GM18868 (cell line): ENCODE measurements around the gene CTCF.
"Not testable (repeated sequence)": the region's sequence is repeated elsewhere in the genome, so short reads cannot be mapped to it uniquely, and the experiment has no call there.

ENCODE experiments used
- ATAC-seq: cut with Tn5 transposase; IDR thresholded peaks from one replicate; pipeline ENCODE4 v1.9.1; 2021; ENCODE audit warnings: mild to moderate bottlenecking, moderate library complexity; ENCODE audit not compliant: unreplicated experiment

CTCF gene

GRCh38 chr16:67533024-67533560 lies 29.2 kb upstream of the CTCF start:
- no peak for ATAC-seq

DNA sequence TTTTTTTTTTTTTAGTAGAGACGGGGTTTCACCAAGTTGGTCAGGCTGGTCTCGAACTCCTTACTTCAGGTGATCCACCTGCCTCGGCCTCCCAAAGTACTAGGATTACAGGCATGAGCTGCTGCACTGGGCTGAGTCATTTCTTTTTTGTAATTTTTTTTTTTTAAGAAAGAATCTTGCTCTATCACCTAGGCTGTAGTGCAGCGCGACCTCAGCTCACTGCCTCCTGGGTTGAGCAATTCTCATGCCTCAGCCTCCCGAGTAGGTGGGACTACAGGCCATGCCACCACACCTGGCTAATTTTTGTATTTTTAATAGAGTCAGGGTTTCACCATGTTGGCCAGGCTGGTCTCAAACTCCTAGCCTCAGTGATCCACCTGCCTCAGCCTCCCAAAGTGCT lies 28.3 kb upstream of the CTCF start:
- not testable (repeated sequence) for ATAC-seq

- no peak for ATAC-seq
Observed at GRCh38 chr16:67534431-67534830, 27.9 kb upstream of the CTCF start.

DNA sequence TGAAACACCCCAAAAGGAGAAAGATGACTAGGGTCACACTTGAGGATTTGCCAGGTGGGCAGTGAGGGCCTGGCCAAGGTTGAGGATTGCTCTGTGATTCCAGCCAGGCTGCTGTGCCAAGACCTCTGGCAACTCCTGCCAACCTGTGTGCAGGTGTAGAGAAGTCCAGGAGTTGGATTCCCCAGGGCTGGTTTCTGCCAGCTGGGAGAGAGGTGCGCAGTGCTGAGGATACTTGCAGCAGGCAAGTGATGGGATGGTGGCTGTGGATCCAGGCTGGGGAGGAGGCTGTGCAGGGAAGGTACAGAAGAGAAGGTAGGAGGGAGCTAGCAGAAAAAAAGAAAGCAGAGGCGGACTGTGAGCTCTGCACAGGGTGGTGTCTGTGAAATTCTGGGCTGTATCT lies 27.1 kb upstream of the CTCF start:
- no peak for ATAC-seq

- no peak for ATAC-seq
Observed at GRCh38 chr16:67537270-67537635, 25.1 kb upstream of the CTCF start.

DNA sequence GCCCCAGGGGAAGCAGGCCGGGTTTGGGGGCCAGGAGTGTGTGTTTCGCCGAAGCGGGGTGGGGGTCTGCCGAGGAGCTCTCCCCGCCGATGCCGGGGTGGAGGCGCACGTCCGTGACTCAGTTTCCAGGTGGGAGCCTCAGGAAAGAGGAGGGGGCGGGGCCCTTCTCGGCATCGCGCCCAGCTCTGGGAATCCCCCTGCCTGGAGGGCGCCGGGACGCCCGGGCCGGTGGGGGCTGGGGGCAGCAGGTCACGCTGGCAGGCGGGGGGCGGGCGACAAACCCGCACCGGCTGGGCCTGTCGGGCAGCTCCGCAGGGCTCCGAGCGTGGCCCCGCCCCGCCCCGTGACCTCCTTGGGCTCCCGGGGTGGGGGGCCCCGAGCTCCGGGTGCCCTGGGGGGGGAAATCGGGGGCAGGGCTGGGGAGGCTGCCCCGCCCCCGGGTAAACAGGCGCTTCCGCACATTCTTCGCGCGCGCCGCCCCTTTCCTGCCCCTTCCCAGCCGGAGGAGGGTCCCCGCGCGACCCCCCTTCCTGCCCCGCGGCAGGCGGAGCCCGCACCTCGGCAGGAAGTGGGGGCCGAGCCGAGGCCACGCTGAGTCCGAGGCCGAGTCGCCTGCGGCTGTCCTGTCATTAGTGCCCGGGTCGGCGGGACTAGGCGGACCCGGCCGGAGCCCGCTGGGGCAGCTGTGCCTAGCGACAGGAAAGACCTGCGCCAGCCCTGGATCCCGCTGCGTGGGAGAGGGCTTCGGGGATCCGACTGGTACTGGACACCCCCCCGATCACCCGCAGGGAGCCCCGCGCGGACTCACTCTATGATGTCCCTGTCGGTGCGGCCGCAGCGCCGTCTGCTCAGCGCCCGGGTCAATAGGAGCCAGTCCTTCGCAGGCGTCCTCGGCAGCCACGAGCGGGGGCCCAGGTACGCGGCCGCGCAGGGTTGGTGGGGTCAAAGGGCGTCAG lies 24.4 kb upstream of the CTCF start:
- ATAC-seq, result no peak

GRCh38 chr16:67538666-67539101 lies 23.6 kb upstream of the CTCF start:
- no peak for ATAC-seq

DNA sequence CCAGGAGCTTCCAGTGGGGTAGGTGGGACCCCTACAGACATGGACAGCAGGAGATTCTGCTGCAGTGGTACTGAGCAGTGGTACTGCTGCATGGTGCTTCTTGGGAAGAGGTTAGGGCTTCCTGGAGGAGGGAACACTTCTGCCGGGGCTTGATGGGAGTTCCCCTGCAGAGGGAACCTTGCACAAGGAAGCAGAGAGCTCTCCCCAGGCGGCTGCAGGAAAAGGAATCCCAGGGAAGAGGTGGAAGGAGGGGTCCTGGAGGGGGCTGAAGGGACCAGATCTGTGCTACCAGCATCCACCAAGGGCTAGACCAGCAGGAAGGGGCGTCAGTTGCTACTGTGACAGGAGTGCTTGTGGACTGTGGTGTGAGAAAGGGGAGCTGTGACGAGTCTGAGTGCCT lies 23.1 kb upstream of the CTCF start:
- no peak for ATAC-seq

DNA sequence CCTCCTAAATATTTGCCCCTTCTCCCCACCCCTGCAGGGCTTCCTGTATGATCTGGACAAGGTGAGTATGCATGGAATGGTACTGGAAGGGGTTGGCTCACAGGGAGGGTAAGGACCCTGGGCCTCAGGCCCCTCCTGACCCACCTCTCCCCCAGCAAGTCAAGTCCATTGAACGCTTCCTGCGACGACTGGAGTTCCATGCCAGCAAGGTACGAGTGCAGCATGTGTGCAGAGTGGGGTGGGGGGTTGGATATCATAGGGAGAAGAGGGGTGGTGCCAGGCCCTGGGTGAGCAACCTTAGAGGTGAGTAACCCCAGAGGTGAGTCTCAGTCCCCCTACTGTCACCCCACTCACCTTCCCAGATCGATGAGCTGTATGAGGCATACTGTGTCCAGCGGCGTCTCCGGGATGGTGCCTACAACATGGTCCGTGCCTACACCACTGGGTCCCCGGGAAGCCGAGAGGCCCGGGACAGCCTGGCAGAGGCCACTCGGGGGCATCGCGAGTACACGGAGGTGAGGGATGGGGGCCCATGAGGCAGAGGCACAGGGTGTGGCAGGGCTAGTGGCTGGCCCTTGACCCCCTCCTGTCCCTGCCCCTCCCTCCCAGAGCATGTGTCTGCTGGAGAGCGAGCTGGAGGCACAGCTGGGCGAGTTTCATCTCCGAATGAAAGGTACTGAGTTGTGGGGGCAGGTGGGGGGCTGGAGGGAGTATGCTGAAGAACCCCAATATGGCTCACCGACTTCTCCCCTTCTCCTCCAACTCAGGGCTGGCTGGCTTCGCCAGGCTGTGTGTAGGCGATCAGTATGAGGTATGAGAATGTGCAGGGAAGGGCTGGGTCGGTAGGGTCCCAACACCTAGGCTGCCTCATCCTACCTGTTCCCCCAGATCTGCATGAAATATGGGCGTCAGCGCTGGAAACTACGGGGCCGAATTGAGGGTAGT lies 22.4 kb upstream of the CTCF start:
- ATAC-seq, result no peak

DNA sequence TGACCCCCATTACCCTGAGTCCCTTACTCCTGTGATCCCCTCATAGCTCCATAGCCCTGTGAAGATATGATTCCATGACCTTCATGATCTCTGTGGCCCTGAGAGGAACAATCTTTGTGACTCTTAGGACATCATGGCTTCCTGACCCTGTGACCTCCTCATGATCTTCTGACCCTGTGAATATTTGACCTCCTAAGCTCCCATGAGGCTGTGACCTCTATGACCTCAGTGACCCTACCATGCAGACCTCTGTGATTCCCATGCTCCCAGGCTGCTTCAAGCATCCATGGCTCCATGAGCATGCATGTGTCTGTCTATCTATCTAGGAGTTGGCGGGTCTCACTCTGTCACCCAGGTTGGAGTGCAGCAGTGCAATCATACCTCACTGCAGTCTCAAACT lies 21.6 kb upstream of the CTCF start:
- ATAC-seq, result no peak

DNA sequence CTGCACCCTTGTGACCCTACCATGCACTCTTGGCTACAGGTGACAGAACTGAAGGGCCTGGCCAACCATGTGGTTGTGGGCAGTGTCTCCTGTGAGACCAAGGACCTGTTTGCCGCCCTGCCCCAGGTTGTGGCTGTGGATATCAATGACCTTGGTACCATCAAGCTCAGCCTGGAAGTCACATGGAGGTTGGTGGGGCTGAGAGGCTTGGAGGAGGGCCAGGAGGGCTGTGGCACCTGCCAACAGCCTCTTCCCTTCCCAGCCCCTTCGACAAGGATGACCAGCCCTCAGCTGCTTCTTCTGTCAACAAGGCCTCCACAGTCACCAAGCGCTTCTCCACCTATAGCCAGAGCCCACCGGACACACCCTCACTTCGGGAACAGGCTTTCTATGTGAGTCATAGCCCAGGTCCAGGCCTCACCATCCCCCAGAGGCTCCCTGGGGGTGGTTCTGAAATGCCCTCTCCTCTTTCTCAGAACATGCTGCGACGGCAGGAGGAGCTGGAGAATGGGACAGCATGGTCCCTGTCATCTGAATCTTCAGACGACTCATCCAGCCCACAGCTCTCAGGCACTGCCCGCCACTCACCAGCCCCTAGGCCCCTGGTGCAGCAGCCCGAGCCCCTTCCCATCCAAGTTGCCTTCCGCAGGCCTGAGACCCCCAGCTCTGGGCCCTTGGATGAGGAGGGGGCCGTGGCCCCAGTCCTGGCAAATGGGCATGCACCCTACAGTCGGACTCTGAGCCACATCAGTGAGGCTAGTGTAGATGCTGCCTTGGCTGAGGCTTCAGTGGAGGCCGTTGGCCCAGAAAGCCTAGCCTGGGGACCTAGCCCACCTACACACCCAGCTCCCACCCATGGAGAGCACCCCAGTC lies 20.7 kb upstream of the CTCF start:
- ATAC-seq, result no peak

DNA sequence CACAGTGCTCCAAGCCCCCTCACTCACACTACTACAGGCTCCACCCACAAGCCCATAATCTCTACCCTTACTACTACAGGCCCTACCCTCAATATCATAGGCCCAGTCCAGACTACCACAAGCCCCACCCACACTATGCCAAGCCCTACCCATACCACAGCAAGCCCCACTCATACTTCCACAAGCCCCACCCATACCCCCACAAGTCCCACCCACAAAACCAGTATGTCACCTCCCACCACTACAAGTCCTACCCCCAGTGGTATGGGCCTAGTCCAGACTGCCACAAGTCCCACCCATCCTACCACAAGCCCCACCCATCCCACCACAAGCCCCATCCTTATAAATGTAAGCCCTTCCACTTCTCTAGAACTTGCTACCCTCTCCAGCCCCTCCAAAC lies 19.9 kb upstream of the CTCF start:
- ATAC-seq, result peak; percentile 65

DNA sequence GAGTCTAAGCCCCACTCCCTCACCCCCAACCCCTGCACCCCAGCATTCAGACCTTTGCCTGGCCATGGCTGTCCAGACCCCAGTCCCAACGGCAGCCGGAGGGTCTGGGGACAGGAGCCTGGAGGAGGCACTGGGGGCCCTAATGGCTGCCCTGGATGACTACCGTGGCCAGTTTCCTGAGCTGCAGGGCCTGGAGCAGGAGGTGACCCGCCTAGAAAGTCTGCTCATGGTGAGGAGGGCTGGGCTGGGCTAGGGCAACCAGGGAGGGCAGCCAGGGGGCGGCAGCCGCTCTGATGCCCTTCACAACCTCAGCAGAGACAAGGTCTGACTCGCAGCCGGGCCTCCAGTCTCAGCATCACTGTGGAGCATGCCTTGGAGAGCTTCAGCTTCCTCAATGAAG lies 19.3 kb upstream of the CTCF start:
- ATAC-seq, result no peak

- ATAC-seq, result no peak
Observed at GRCh38 chr16:67543582-67543981, 18.7 kb upstream of the CTCF start.

DNA sequence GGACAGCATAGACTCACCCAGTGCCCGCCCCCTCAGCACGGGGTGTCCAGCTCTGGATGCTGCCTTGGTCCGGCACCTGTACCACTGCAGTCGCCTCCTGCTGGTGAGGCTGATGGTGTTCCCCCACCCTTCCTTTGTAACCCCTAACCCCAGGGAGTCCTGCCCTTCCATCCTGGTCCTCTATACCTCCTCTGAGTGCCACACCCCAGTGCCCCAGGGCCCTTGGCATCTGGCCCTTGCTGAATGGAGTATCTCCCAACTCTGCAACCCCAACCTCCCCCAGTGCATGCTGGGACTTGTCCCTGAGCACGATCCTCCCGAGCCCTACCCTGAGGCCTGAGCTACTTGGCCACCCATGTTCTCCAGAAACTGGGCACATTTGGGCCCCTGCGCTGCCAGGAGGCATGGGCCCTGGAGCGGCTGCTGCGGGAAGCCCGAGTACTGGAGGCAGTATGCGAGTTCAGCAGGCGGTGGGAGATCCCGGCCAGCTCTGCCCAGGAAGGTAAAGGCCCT lies 17.9 kb upstream of the CTCF start:
- ATAC-seq, result no peak

- no peak for ATAC-seq
Observed at GRCh38 chr16:67544844-67545664, 17.3 kb upstream of the CTCF start.

DNA sequence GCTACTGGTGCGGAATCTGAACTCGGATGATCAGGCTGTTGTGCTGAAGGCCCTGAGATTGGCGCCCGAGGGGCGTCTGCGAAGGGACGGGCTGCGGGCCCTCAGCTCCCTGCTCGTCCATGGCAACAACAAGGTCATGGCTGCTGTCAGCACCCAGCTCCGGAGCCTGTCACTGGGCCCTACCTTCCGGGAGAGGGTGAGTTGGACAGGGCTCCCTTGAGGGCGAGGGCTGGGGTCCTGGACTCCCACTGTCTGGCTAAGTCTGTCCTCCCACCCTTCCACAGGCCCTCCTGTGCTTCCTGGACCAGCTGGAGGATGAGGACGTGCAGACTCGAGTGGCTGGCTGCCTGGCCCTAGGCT lies 16.7 kb upstream of the CTCF start:
- ATAC-seq, result no peak

DNA sequence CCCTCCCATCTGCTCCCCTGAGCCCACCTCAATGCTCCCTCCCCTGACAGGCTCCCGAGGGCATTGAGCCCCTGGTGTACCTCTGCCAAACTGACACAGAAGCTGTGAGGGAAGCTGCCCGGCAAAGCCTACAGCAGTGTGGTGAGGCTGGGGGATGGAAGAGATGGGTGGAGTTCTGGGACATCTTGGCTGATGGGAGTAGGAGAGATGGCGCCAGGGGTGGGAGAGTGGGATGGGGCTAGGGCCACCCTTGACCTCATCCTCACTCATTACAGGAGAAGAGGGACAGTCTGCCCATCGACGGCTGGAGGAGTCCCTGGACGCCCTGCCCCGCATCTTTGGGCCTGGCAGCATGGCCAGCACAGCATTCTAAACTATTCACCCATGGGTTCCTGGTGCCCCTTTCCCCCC lies 16.2 kb upstream of the CTCF start:
- no peak for ATAC-seq

- no peak for ATAC-seq
Observed at GRCh38 chr16:67546761-67547422, 15.4 kb upstream of the CTCF start.
